Forelimb muscle (tissue), 1 donor: ENCODE data around the gene IQCK. TPM values are rescaled to one million over a fixed set of nuclear protein-coding genes. Genes with fewer than 3 reads are reported as not detected.
A peak's percentile ranks its signal among the peaks of the same experiment; 100 is the strongest.
"Not testable (repeated sequence)": the region's sequence is repeated elsewhere in the genome, so short reads cannot be mapped to it uniquely, and the experiment has no call there.

Experiments
- DNase-seq: peaks from one replicate; pipeline ENCODE4 v3.0.0-alpha.2; 2013; ENCODE audit warnings: low read depth
- polyA plus RNA-seq: library from polyadenylated mRNA; unstranded; fragments of 120-200 nt; gene quantifications from one replicate; pipeline ENCODE4 v1.2.1, GENCODE V29; 2013; ENCODE audit not compliant: insufficient read length

IQCK gene
- polyA plus RNA-seq, result 14.2 TPM

- peak; percentile 77 for DNase-seq
Observed at GRCh38 chr16:19717741-19718623, at the start of gene IQCK, which contains the start of gene KNOP1. Gene IQCK, plus strand, starts transcription at chr16:19718271. Its CDS starts 36 bp downstream, at chr16:19718307. Gene KNOP1, minus strand, starts transcription at chr16:19718227. Its CDS starts 3,192 bp downstream, at chr16:19715035.

- DNase-seq, result no peak
Observed at GRCh38 chr16:19672378-19672777, 45.7 kb upstream of the IQCK start.

DNA sequence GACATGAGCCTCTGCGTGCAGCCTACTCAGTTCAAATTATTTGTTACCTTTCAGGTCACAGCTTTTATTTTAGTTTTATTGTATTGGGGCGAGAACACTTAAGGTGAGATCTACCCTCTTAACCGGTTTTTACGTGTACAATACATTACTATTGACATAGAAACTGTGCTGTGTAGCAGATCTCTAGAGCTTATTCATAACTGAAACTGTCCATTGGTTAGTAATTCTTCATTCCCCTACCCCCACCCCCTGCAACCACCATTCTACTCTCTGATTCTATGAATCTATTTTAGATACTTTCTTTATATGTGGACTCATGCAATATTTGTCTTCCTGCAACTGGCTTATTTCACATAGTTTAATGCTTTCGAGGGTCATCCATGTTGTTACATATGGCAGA lies 43.6 kb upstream of the IQCK start:
- DNase-seq, result no peak

- no peak for DNase-seq
Observed at GRCh38 chr16:19677402-19677801, 40.7 kb upstream of the IQCK start.

GRCh38 chr16:19678804-19679203 lies 39.3 kb upstream of the IQCK start:
- DNase-seq, result peak; percentile 44

DNA sequence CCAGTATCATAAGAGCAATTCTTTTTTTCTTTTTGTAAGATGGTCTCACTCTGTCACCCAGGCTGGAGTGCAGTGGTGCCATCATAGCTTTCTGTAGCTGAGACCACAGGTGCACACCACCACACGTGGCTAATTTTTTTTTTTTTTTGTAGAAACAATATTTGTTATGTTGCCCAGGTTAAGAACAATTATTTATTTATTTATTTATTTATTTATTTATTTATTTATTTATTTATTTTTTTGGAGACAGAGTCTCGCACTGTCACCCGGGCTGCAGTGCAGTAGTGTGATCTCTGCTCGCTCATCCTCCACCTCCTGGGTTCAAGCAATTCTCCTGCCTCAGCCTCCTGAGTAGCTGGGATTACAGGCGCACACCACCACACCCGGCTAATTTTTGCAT lies 38.8 kb upstream of the IQCK start:
- DNase-seq, result not testable (repeated sequence)

DNA sequence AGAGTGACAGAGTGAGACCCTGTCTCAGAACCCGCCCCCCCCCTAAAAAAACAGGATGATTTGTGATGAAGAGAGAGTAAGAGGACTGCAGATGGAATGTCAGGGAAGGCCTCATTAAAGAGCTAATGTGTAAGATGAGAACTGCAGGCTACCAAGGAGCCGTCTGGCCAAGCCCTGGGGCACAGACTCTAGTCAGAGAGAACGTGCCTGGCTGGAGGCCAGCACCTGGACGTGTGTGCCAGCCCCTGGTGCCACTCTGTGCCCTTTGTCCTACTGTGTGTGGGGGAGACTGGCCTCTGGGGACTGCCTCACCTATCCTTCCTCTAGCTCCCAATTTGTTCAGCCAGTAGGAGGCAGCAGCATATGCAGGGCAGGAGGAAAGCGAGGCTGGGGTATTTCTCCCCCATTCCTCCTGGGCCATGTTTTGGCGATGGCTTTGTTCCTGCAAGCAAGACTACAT lies 37.2 kb upstream of the IQCK start:
- no peak for DNase-seq

DNA sequence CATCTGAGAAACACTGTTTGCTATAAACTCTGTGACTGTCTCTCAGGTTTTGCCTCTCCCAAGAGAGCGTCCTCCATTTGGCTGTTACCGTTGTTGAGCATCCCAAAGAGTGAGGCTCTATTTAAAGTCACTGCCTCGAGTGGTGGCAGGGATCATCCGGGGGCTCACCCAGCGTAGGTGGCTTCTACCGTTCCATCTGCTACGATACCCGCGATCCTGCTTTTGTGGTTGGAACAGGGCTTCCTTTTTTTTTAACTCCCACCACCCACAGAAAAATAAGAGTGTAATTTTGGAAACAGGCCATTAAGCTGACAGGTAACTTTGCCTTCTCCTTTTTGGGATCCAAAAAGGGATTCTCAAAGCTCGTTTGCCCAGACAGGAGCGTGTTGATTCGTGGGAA lies 36.4 kb upstream of the IQCK start:
- no peak for DNase-seq

GRCh38 chr16:19683453-19684236 lies 34.4 kb upstream of the IQCK start:
- no peak for DNase-seq

DNA sequence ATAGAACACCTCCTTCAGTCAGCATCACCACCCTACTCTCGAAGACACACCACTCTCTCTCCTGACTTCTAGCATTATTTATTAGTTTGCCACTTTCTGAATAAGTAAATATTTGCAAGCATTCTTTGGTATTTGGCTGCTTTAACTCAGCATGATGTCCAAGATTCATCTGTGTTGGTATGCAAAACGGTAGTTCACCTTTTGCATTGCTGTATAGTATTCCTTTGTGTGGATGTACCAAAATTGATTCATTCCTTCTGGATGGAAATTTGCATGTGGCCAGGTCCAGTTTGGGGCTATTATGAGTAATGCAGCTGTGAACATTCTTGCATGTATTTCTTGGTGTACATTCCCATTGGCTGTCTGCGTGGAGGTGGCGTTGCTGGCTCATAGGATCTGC lies 32.9 kb upstream of the IQCK start:
- DNase-seq, result no peak

- no peak for DNase-seq
Observed at GRCh38 chr16:19687279-19687678, 30.8 kb upstream of the IQCK start.

- no peak for DNase-seq
Observed at GRCh38 chr16:19688396-19689024, 29.6 kb upstream of the IQCK start.

GRCh38 chr16:19689342-19689741 lies 28.7 kb upstream of the IQCK start:
- DNase-seq, result no peak

GRCh38 chr16:19690196-19690595 lies 27.9 kb upstream of the IQCK start:
- DNase-seq, result no peak

DNA sequence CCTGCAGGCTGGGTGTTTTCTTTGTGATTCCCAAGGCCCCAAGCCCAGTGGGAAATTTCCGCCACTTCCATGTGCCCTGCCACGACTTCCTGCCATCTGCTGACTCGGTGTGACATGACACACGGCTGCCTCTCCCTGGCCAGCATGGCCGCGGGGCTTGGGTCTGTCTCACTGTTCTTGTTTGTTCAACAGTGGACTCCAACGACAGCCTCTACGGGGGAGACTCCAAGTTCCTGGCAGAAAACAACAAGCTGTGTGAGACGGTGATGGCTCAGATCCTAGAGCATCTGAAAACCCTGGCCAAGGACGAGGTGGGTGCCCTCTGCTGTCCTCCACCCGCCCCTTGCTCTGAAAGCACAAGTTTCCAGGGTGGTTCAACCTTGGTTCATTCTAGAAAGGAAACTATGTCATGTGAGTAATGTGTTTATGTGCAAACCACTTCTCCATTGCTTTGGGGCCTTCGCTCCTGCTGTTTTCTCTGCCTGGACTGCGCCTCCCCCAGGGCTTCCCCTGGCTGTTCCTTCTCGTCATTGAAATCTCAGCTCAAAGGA lies 26.8 kb upstream of the IQCK start:
- DNase-seq, result no peak

- DNase-seq, result no peak
Observed at GRCh38 chr16:19694989-19695388, 23.1 kb upstream of the IQCK start.

- DNase-seq, result no peak
Observed at GRCh38 chr16:19696328-19696727, 21.7 kb upstream of the IQCK start.

GRCh38 chr16:19696961-19697360 lies 21.1 kb upstream of the IQCK start:
- no peak for DNase-seq

- DNase-seq, result no peak
Observed at GRCh38 chr16:19697756-19698318, 20.2 kb upstream of the IQCK start.

DNA sequence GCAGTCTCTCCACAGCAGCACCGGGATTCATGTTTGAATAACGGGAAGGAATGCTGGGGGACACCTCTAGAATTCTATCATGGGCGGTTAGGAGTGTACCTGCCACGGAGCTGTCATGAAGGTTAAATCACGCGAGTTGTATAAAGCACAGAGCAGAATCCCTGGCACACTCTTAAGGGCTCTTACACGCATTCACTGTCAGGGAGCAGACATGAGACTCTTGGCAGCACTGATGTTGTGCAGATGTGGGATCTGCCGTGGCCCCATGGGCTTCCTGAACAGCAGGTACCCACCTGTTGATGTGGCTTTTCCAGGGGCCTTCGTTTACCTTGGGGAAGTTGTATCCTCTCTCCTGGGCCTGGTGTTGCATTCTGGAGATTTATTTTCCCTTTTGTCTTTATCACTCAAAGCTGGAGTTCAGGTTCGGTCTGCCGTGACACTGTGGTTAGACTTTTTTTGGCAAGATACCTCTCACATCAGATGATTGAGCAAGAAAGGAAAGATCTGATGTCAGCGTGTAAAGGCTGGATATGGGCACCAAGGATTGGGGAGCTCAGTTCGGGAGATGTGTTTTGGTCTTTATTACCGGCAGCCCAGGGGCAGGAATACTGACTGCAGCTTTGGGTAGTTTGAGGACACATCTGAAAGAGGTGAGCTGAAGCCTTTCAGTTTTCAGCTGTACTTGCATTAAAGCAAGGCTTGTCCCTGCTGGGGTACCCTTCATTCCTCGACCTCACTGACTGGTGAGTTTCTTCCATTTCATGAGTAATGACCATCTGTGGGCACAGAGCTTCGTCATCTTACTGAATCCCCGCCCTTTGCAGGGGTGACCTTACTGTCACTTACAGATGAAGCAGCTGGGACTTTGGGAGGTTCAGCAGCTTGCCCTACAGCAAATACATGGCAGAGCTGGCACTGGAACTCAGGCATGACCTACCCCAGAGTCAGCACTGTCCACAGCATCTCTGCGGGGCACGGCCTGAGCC lies 19.3 kb upstream of the IQCK start:
- no peak for DNase-seq
